Trophoblast cell (in vitro differentiated cells and primary cell): ENCODE data around the gene PIP5KL1.

Experiments used
- DNase-seq, 2 donors: peaks; one replicate each; pipeline ENCODE4 v3.0.0-alpha.2; 2016
- H2AFZ ChIP-seq: 2 replicates; pipeline ENCODE4 v1.6.1; 2013; ENCODE audit warnings: low read length, moderate library complexity, mild to moderate bottlenecking; ENCODE audit not compliant: insufficient read depth, poor library complexity
- H2AK5ac ChIP-seq: 2 replicates; pipeline ENCODE4 v1.6.1; 2013; ENCODE audit warnings: mild to moderate bottlenecking, low read length
- H2BK120ac ChIP-seq: 2 replicates; pipeline ENCODE4 v1.6.1; 2013; ENCODE audit warnings: low read length, mild to moderate bottlenecking, moderate library complexity; ENCODE audit not compliant: insufficient read depth, poor library complexity
- H2BK12ac ChIP-seq: 2 replicates; pipeline ENCODE4 v1.6.1; 2013; ENCODE audit warnings: mild to moderate bottlenecking, low read length, moderate library complexity
- H2BK5ac ChIP-seq: 2 replicates; pipeline ENCODE4 v1.6.1; 2013; ENCODE audit warnings: low read length, low read depth, moderate library complexity, mild to moderate bottlenecking; ENCODE audit not compliant: poor library complexity
- H3K14ac ChIP-seq: 2 replicates; pipeline ENCODE4 v1.6.1; 2013; ENCODE audit warnings: mild to moderate bottlenecking, low read length
- H3K18ac ChIP-seq: 2 replicates; pipeline ENCODE4 v1.6.1; 2013; ENCODE audit warnings: mild to moderate bottlenecking, low read length
- H3K23ac ChIP-seq: 2 replicates; pipeline ENCODE4 v1.6.1; 2013; ENCODE audit warnings: low read length
- H3K27ac ChIP-seq: 2 replicates; pipeline ENCODE4 v1.5.1; 2013; ENCODE audit warnings: low read depth, mild to moderate bottlenecking, inconsistent platforms, low read length, moderate library complexity
- H3K27me3 ChIP-seq: 2 replicates; pipeline ENCODE4 v1.6.1; 2013; ENCODE audit warnings: inconsistent platforms, mild to moderate bottlenecking, low read length, moderate library complexity; ENCODE audit not compliant: insufficient read depth
- H3K36me3 ChIP-seq, 2 experiments: 1 replicate in 1 of 2; 2 replicates in 1 of 2; pipeline ENCODE4 v1.6.1; 2013; ENCODE audit warnings: low read length in 2 of 2, mild to moderate bottlenecking in 2 of 2, moderate library complexity in 1 of 2; ENCODE audit not compliant: insufficient read depth in 2 of 2, control insufficient read depth in 1 of 2
- H3K4ac ChIP-seq: 2 replicates; pipeline ENCODE4 v1.6.1; 2013; ENCODE audit warnings: low read depth, mild to moderate bottlenecking, low read length, moderate library complexity
- H3K4me1 ChIP-seq, 2 experiments: 1 replicate in 1 of 2; 2 replicates in 1 of 2; pipeline ENCODE4 v1.6.1; 2013; ENCODE audit warnings: low read length in 2 of 2, mild to moderate bottlenecking in 2 of 2, moderate library complexity in 1 of 2; ENCODE audit not compliant: insufficient read depth in 2 of 2, control insufficient read depth in 1 of 2
- H3K4me2 ChIP-seq: 2 replicates; pipeline ENCODE4 v1.6.1; 2013; ENCODE audit warnings: inconsistent platforms, mild to moderate bottlenecking, low read length, moderate library complexity
- H3K4me3 ChIP-seq: 2 replicates; pipeline ENCODE4 v1.5.1; 2013; ENCODE audit warnings: mild to moderate bottlenecking, low read depth, low read length, inconsistent platforms
- H3K79me1 ChIP-seq: one replicate; pipeline ENCODE4 v1.6.1; 2013; ENCODE audit warnings: low read length
- H3K79me2 ChIP-seq: 2 replicates; pipeline ENCODE4 v1.6.1; 2013; ENCODE audit warnings: low read length, mild to moderate bottlenecking; ENCODE audit not compliant: control insufficient read depth, insufficient read depth, poor library complexity
- H3K9ac ChIP-seq: 2 replicates; pipeline ENCODE4 v1.6.1; 2013; ENCODE audit warnings: mild to moderate bottlenecking, low read length
- H3K9me3 ChIP-seq: 2 replicates; pipeline ENCODE4 v1.6.1; 2013; ENCODE audit warnings: low read depth, mild to moderate bottlenecking, control low read depth, inconsistent platforms, low read length; ENCODE audit not compliant: insufficient read depth
- H4K12ac ChIP-seq: 2 replicates; pipeline ENCODE4 v1.6.1; 2013; ENCODE audit warnings: low read depth, mild to moderate bottlenecking, low read length, moderate library complexity
- H4K8ac ChIP-seq: 2 replicates; pipeline ENCODE4 v1.6.1; 2013; ENCODE audit warnings: low read depth, mild to moderate bottlenecking, low read length, moderate library complexity
- H4K91ac ChIP-seq: one replicate; pipeline ENCODE4 v1.6.1; 2013; ENCODE audit warnings: low read depth, mild to moderate bottlenecking, low read length, moderate library complexity
- WGBS: extraction: QIAGEN DNeasy Blood & Tissue Kit; methylation state at CpG from one replicate; pipeline ENCODE4 v1.1.7; 2013; ENCODE audit warnings: missing lambda C conversion rate; ENCODE audit not compliant: insufficient read length, insufficient coverage; ENCODE audit errors: extremely low coverage; 5-methylcytosine and 5-hydroxymethylcytosine counted together

PIP5KL1 gene

GRCh38 chr9:127955294-127956015, 24.9 kb upstream of the PIP5KL1 start:
- H4K8ac ChIP-seq = no peak overlapping the region
- peaks cover 15 to 16% of the 10 kb centered on the region in 2 experiments for H3K4me1 ChIP-seq
- H3K27ac ChIP-seq = no peak overlapping the region
- H4K12ac ChIP-seq = no peak overlapping the region
- no peak overlapping the region for H2BK12ac ChIP-seq
- H2AFZ ChIP-seq = no peak overlapping the region
- H3K18ac ChIP-seq = peak overlapping the region; percentile 52
- H3K27me3 ChIP-seq = no peaks in the 10 kb centered on the region
- no peak overlapping the region for H3K9ac ChIP-seq
- H3K36me3 ChIP-seq = peaks cover 4% of the 10 kb centered on the region in 2 experiments
- no CpG with 5 or more reads among the region's 12 CpGs for WGBS
- H3K79me2 ChIP-seq = peaks cover 14% of the 10 kb centered on the region
- peak overlapping the region; percentile 37 for H3K4ac ChIP-seq
- H3K23ac ChIP-seq = no peak overlapping the region
- no peak overlapping the region for H4K91ac ChIP-seq
- no peak overlapping the region for H2BK120ac ChIP-seq
- peak; percentile 62 to 89 for DNase-seq
- no peak overlapping the region for H2BK5ac ChIP-seq
- H2AK5ac ChIP-seq = no peak overlapping the region
- peaks cover 2% of the 10 kb centered on the region for H3K79me1 ChIP-seq
- no peak overlapping the region for H3K4me3 ChIP-seq
- no peaks in the 10 kb centered on the region for H3K9me3 ChIP-seq
- H3K14ac ChIP-seq = no peak overlapping the region
- H3K4me2 ChIP-seq = no peak overlapping the region

GRCh38 chr9:127954831-127955293, 24.3 kb upstream of the PIP5KL1 start:
- peaks cover 2% of the 10 kb centered on the region for H3K79me1 ChIP-seq
- H2BK120ac ChIP-seq = no peak overlapping the region
- no peak overlapping the region for H2BK5ac ChIP-seq
- H3K4ac ChIP-seq = peak overlapping the region; percentile 37
- H3K27ac ChIP-seq = no peak overlapping the region
- no peak overlapping the region for H3K4me3 ChIP-seq
- no peak for DNase-seq
- H2BK12ac ChIP-seq = no peak overlapping the region
- H3K4me1 ChIP-seq = peaks cover 9 to 10% of the 10 kb centered on the region in 2 experiments
- no CpG with 5 or more reads among the region's 13 CpGs for WGBS
- no peak overlapping the region for H3K14ac ChIP-seq
- H2AFZ ChIP-seq = no peak overlapping the region
- peaks cover 9% of the 10 kb centered on the region in 2 experiments for H3K36me3 ChIP-seq
- H3K27me3 ChIP-seq = no peaks in the 10 kb centered on the region
- H3K9ac ChIP-seq = no peak overlapping the region
- peaks cover 15% of the 10 kb centered on the region for H3K79me2 ChIP-seq
- no peak overlapping the region for H4K12ac ChIP-seq
- H3K9me3 ChIP-seq = no peaks in the 10 kb centered on the region
- no peak overlapping the region for H3K23ac ChIP-seq
- H2AK5ac ChIP-seq = no peak overlapping the region
- no peak overlapping the region for H4K91ac ChIP-seq
- H4K8ac ChIP-seq = no peak overlapping the region
- H3K4me2 ChIP-seq = no peak overlapping the region
- H3K18ac ChIP-seq = peak overlapping the region; percentile 52

- Histone ChIP-seq H4K8ac (no peak overlapping the region), H2AK5ac (no peak overlapping the region), H3K14ac (no peak overlapping the region), H3K23ac (no peak overlapping the region), H3K18ac (peak overlapping the region; percentile 5), H3K4ac (peak overlapping the region; percentile 18), H4K12ac (no peak overlapping the region), H2BK12ac (no peak overlapping the region), H3K4me2 (no peak overlapping the region), H3K4me1 (peaks cover 9 to 10% of the 10 kb centered on the region in 2 experiments), H4K91ac (no peak overlapping the region), H3K4me3 (no peak overlapping the region), H3K9ac (no peak overlapping the region), H2AFZ (no peak overlapping the region), H3K36me3 (peaks cover 9 to 11% of the 10 kb centered on the region in 2 experiments), H3K79me2 (peaks cover 15% of the 10 kb centered on the region), H2BK120ac (no peak overlapping the region), H3K27me3 (no peaks in the 10 kb centered on the region), H2BK5ac (no peak overlapping the region), H3K27ac (no peak overlapping the region), H3K9me3 (no peaks in the 10 kb centered on the region), H3K79me1 (peaks cover 2% of the 10 kb centered on the region)
- WGBS = no CpG with 5 or more reads among the region's 17 CpGs
- no peak for DNase-seq
These were observed 23.4 kb upstream of the PIP5KL1 start for GRCh38 chr9:127953768-127954505.

GRCh38 chr9:127953154-127953553, 22.6 kb upstream of the PIP5KL1 start:
- no peak overlapping the region for H3K4me2 ChIP-seq
- H3K27me3 ChIP-seq = no peaks in the 10 kb centered on the region
- H3K14ac ChIP-seq = no peak overlapping the region
- no peak overlapping the region for H4K8ac ChIP-seq
- H3K27ac ChIP-seq = no peak overlapping the region
- no CpG with 5 or more reads among the region's 1 CpG for WGBS
- H3K4ac ChIP-seq = no peak overlapping the region
- H3K9me3 ChIP-seq = no peaks in the 10 kb centered on the region
- no peak overlapping the region for H4K12ac ChIP-seq
- no peak overlapping the region for H4K91ac ChIP-seq
- no peak overlapping the region for H2AFZ ChIP-seq
- no peak overlapping the region for H2BK120ac ChIP-seq
- peaks cover 2% of the 10 kb centered on the region for H3K79me1 ChIP-seq
- peaks cover 9 to 10% of the 10 kb centered on the region in 2 experiments for H3K4me1 ChIP-seq
- no peak overlapping the region for H3K18ac ChIP-seq
- H3K36me3 ChIP-seq = peaks cover 13 to 14% of the 10 kb centered on the region in 2 experiments
- H2AK5ac ChIP-seq = no peak overlapping the region
- H2BK5ac ChIP-seq = no peak overlapping the region
- no peak overlapping the region for H3K9ac ChIP-seq
- no peak overlapping the region for H3K4me3 ChIP-seq
- H2BK12ac ChIP-seq = no peak overlapping the region
- DNase-seq = no peak
- H3K79me2 ChIP-seq = peaks cover 15% of the 10 kb centered on the region
- no peak overlapping the region for H3K23ac ChIP-seq
